NCI-H82 treated with DMSO at 0.1 percent for 48 hours (cell line): ENCODE results near the gene MAP7D1.
"Not testable (repeated sequence)": the region's sequence is repeated elsewhere in the genome, so short reads cannot be mapped to it uniquely, and the experiment has no call there.

ENCODE experiments used
- DNase-seq: peaks from one replicate; lab custom pipeline; 2025; ENCODE audit not compliant: unreplicated experiment; lab: John Stamatoyannopoulos, UW

MAP7D1 gene

DNA sequence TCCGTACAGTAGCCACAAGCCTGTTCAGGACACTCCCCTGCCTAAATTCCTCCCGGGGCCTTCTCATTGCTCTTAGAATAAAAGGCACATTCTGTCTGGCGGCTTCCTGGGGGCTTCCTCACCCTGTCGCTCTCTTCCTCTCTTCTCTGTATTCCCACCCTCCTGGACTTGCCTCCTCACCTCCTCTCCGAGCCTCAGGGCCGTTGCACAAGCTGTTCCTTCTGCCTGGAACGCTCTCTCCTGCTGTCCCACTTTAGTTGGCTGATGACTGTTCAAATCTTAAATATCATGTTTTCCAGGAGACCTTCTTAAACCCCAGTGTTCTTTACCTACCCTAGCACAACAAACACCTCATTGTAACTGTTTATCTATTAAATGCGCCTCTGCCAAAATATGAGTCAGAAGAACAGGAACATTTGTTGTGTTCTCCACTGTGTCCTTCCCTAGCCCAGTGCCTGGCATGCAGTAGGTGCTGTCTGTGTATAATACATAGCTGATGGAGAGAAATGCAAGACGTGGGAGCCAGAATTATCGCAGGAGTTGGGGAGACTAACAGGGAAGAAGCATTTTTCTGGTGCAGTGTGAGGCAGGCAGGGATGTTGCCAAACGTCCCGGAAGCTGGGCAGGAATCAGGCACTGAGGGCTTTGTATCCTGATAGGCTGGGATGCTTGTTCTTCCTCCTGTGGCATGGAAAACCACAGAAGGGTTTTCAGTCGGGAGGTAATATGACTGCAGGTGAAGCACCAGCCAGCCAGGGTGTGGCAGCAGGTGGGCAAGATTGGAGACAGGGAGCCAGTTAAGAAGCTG is 44.2 kb downstream of the MAP7D1 start:
- no peak for DNase-seq

DNA sequence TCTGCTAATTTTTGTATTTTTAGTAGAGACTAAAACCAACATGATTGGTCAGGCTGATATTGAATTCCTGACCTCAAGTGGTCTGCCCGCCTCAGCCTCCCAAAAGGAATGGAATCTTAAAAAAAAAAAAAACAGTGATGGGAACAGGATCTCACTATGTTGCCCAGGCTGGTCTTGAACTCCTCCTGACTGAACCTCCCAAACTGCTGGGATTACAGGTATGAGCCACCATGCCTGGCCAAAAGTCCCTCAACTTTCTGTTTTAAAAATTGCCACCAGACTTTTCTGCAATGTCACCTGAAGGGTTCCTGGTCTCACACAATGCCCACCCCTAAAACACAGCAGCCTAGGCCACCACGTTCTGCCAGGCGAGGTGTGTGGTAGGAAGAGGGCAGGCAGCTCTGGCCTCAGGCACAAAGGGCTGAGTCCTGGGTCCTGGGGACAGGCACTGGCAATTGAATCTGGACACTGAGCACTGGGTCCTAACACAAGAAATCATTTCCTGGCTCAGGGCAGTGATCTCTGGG is 47.1 kb downstream of the MAP7D1 start:
- no peak for DNase-seq

DNA sequence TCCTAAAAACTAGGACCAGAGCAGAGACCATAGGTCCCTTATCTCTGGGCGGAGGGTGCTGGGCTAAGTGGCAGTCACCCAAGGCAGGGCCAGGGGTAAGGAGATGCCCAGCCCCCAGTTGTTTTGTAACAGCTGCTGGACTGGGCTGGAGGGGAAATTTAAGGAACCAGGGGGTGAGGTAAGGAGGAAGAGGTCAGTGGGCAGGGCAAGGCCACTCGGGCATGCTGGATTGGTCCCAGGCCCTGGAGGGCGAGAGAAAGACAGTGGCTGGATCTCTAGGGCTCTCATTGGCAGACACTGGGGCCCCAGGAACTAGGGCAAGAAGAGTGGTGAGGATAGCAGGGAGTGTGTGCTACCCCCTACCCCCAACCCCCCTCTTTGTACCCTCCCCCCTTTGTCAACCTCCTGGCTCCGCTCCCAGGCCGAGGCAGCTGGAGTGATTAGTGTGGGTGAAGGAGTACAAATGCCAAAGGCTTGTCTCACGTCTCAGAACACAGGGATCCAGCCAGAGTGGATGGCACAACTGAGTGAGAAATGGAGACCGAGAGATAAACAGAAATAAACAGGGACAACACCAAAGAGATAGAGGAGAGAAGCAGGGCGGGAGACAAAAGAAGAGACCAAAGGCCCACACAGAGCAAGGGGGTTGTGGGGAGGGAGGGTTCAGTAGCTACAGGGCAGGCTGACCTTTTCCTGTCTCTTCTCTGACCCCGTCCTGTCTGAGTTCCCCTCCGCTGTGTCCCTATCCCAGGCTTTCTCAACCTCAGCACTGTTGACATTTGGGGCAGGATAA is 47.8 kb downstream of the MAP7D1 start:
- no peak for DNase-seq

DNA sequence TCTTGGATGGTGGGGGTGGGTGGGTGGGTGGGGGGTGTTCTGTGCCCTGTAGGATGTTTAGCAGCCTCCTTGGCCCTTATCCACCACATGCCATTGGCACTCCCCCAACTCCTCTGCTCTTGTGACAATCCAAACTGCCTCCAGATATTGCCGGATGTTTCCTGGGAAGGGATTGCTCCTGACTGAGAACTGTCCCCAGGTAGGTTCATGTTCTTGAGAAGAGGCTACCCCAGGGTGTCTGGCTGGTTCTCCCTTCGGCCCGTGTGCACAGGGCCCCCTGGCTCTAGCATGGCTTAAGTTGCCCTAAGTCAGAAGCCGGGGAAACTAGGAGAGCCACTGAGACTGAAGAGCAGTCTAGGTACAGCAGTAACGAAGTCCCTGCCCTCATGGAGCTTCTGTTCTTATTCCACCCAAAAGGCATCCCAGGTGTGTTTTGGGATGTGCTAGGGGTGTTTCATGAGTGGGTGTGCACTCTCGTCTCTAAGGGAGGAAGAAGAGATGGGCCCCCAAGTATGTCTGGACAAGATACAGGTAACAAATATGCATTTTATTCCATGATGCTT is 48.5 kb downstream of the MAP7D1 start:
- no peak for DNase-seq

DNA sequence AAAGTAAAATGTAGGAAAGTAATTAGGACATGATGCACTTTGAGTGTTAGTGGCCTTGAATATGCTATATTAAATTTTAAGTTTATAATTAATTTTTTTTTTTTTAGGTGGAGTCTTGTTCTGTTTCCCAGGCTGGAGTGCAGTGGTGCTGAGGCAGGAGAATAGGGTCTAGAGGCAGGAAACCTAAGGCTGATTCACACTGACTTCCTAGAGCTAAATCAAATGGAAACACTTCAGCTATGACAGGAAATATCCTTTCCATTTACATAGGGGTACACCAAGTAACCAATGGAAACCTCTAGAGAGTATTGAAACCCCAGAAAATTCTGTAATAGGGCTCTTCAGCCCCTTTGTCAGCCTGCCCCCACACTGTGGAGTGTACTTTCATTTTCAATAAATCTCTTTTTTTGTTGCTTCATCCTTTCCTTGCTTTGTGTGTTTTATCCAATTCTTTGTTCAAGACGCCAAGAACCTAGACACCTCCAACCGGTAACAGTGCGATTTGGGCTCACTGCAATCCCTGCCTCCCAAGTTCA is 50.4 kb downstream of the MAP7D1 start:
- no peak for DNase-seq

DNA sequence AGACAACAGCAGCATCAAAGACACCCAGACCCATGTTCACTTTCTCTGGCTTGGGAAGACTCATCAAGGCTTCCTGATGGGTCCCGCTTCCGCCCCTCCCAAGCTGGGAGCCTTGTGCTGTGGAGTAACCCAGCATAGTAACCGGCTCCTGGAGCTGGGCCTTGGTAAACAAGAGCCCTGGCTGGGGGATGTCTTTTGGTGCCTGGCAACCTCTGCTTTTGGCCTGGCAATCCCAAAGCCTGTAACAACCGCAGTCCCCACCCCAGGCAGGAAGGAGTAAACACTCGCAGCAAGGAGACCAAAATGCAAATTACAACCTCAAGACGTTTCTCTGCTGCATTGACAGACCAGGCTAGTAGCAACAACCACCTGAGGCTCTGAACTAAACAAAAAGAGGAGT is 51.4 kb downstream of the MAP7D1 start:
- no peak for DNase-seq

DNA sequence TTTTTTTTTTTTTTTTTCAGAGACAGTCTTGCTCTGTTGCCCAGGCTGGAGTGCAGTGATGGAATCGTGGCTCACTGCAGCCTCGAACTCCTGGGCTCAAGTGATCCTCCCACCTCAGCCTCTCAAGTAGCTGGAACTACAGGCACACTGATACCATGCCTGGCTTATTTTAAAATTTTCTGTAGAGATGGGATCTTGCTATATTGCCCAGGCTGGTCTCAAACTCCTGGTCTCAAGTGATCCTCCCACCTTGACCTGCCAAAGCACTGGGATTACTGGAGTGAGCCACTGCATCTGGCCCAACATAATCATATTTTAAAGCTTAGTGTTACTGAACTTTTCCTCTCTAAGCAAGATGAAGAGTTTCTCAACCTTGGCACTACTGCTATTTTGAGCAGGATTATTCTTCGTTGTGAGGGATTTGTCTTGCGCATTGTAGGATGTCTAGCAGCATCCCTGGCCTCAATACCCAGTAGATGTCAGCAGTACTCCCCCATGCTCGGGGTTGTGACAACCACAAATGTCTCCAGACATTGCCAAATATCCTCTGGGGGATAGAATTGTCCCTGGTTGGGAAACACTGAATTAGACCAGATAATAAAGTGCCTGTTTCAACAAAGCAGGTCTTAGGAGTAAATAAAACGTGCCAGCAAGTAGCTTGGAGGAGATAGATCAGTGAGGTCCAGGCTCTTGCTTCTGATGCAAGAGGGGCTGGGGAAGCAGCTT is 53.2 kb downstream of the MAP7D1 start:
- DNase-seq = no peak

DNA sequence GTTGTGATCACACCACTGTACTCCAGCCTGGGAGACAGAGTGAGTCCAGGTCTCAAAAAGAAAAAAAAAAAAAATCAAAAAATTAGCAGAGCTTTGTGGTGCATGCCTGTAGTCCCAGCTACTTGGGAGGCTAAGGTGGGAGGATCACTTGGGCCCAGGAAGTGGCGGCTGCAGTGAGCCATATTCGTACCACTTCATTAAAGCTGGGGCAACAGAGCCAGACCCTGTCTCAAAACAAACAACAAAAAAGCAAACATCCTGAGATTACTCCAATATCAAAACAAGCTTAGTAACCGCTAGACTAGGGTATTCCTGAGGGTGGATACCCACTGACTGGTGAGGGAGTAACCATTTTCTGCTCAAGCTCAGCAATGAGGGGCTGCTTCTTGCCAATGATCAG is 55.3 kb downstream of the MAP7D1 start:
- no peak for DNase-seq

DNA sequence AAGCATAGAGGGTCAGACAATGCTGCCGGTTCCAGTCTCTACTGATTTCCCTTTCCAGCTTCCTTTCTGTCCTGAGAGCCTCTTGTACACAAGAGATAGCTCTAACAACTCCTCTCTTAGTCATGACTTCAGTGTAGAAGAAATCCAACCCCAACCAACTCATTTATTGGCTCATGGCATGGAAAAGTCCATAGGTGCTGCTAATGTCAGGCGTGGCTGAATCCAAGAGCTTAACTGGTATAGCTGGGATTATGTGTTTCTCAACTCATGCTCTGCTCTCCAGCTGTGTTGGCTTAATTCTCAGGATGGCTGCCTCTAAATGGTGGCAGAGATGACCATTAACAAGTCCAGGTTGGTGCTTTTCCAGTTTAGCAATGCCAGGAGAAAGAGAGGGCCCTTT is 55.9 kb downstream of the MAP7D1 start:
- DNase-seq = no peak

DNA sequence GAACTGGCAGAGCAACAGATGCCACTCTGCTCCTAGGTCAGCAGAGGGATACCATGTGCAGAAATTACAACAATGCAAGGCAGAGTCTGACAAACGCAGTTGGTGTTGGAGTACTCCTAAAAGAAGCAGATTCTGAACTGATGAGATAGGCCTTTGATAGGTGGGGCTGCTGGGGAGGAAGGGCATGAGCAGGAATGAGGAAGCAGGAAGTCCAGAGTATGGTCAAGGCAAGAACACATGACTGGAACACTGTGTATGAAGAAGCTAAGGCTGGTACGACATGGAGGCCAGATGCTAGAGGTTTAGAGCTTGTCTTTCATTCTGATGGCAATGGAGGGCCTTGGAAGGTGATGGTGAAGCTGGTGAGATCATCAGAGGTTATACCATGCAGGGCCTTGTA is 56.8 kb downstream of the MAP7D1 start:
- DNase-seq = no peak

DNA sequence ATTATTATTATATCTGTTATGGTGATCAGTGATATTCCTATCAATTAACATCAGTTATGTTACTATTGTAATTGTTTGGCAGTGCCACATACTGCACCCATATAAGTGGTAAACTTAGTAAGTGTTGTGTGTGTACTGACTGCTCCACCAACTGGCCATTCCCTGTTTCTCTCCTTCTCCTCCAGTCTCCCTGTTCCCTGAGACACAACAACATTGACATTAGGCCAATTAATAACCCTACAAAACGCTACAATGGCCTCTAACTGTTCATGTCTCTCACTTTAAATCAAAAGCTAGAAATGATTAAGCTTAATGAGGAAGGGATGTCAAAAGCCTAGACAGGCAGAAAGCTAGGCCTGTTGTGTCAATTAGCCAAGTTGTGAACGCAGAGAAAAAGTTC is 61.7 kb downstream of the MAP7D1 start:
- DNase-seq = no peak

DNA sequence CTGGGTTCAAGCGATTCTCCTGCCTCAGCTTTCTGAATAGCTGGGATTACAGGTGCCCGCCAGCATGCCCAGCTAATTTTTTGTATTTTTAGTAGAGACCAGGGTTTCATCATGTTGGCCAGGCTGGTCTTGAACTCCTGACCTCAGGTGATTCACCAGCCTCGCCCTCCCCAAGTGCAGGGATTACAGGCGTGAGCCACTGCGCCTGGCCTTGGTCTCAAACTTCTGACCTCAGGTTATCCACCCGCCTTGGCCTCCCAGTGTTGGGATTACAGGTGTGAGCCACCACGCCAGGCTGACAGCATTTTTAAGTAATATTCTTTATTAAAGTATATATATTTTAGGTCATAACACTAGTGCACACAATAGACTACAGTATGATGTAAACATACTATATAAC is 65.9 kb downstream of the MAP7D1 start:
- not testable (repeated sequence) for DNase-seq

DNA sequence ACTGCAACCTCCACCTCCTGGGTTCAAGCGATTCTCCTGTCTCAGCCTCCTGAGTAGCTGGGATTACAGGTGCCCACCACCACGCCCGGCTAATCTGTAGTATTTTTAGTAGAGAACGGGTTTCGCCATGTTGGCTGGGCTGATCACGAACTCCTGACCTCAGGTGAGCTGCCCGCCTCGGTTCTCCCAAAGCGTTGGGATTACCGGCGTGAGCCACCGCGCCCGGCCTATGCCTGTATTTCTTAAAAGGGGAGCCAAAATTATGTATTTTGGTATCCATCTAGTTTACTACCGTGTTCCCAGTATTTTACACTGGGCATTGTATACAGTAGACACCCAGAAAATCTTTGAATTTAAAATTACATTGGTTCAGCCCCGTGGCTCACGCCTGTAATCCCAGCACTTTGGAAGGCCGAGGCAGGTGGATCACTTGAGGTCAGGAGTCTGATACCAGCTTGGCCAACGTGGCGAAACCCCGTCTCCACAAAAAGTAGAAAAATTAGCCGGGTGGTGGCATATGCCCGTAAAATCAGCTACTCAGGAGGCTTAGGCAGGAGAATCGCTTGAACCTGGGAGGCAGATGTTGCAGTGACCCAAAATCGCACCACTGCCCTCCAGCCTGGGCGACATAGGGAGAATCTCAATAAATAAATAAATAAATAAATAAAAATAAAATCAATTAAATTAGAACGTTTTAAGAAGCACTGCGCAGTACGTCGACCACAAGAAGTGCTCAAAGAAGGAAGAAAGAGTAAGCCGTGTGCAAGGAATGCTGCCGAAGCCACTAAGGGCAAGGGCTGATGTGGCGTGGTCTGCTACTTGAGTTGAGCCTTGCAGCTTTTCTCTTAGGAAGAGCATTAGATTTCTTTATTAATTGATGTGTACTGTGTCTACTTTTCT is 66.8 kb downstream of the MAP7D1 start:
- DNase-seq = no peak

DNA sequence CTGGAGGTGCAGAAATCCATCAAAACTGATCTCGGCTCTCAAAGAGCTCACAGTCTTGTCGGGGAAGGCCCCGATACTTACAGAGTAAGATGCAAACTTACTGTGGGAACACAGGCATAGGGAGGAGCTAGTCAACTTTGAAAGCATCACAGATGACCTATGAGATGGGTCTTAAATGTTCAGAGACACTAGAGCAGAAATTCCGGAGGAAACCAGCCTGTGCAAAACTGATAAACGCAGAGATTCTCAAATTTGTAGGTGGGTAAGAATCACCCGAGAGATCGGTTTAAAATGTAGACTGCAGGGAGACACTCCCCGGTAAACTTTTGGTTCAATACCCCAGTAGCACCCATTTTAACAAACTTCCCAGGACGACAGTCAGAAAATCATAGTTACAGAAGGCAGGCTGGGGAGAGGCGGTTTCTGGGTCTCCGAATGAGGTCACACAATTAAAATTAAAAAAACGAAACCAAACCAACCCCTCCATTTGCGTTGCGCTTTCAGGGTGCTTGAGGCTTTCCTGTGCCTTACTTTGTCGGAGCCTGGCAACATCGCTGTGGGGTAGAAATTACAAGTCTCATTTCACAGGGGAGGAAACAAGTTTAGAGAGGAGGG is 67.5 kb downstream of the MAP7D1 start:
- no peak for DNase-seq

DNA sequence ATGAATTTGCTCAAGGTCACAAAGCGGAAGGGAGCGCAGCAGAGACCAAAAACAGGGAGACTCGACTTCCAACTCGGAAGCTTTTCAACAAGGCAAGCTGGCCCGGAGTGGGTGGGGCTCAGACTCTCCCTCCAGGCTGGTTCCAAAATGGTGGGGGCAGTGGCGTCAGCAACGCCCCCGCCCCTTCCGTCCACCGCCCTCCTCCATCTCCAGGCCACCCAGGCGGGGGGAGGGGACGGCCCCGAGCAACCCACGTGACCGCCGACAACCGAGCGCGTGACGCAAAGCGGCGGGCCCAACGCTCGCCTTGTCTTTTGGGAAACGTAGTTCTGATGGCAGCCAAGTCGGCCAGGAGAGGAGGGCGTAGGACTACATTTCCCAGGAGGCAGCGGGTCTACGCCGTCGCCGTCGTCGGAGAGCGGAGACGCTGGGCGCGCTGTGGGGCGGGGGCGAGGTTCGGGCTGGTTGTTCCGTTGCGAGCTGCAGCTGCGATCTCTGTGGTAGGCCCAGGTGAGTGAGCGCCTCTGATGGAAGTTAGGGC is 68.1 kb downstream of the MAP7D1 start, which contains the start of gene THRAP3:
THRAP3 (plus strand) TSS at position 448 of the 541 bp plus-strand sequence. CDS start 58,121 bp downstream, outside the sequence.
- DNase-seq = peak; percentile 99

DNA sequence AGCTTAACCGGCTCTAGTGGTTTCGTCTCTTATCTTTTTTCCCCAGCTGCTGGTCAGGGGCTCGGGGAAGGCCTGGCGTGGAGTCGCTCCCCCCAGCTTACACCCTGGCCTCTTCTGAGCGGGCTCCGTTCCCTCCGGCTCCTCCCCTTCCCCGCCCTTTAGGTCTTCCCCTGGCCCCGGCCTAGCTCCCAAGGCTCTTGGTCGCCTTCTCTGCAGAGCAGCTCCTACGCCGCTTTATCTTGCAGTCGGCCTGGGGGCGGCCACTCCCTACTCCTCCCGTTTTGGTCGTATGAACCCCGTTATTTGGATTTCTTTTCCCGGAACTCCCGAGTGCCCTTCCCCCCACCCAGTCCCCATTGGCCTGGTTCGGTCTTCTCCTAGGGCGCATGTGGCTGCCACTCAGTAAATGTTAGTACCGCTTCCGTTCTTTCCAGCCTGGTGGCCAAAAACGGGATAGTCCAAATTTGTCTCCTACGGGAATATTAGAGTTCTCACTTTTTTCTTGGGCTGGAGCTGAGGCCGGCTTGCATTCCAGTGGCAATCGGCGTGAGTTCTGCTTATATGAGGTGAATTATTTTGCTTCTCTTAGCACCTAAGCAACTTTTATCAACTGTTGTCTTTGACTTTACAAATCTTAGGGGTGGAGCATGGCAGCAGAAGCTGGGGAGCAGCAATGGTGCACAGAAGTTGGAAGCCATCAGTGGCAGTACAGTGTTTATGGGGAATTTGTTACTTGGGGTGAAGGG is 68.8 kb downstream of the MAP7D1 start:
- peak; percentile 78 for DNase-seq

DNA sequence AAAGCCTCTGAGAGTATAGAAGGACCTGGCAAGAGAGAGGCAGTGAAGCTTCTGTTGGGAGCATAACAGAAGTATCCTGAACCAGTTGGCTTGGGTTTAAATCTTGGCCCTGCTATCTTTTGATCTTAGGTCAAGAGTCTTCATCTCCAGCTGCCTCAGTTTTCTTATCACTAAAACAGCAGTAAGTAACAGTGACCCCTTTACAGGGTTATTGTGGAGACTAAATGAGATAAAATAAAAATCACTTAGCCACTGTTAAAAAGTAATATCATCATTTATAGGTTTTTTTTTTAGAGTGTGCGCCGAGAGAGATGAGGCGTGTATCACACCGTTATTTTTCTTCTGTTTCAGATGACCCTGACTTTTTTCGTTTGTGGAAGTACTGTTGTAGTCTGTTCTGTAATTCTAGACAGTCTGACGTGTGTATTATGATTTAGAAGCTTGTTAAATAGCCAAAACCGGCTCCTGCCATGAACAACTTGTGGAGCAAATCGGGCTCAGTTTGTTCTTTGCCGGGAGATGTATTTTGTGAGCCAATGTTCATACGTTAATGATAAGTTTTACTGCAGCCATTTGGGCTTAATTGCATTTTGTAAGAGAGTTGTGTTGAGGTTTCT is 69.4 kb downstream of the MAP7D1 start:
- DNase-seq = no peak

DNA sequence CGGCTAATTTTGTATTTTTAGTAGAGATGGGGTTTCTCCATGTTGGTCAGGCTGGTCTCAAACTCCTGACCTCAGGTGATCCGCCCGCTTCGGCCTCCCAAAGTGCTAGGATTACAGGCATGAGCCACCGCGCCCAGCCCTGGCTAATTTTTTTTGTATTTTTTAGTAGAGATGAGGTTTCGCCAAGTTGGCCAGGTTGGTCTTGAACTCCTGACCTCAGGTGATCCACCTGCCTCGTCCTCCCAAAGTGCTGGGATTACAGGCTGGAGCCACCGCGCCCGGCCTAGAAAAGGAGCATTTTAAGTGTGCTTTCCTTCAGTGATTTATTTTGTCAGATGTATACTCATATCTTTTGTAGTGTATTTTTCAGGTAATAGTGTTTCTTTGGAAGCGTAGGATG is 74.3 kb downstream of the MAP7D1 start:
- not testable (repeated sequence) for DNase-seq
